Vagina (tissue), 2 donors: ENCODE data around the gene NT5DC1. TPM values are rescaled to one million over a fixed set of nuclear protein-coding genes. Genes with fewer than 3 reads are reported as not detected.

Source experiments
- DNase-seq, 2 donors: peaks; one replicate each; pipeline ENCODE4 v3.0.0-alpha.2; 2017; ENCODE audit errors: extremely low spot score in 2 of 2
- H3K27ac ChIP-seq: fragments of 200-600 bp; sonication (generic); one replicate; pipeline ENCODE4 v1.5.1; 2019
- H3K27me3 ChIP-seq: fragments of 200-600 bp; sonication (generic); one replicate; pipeline ENCODE4 v1.5.1; 2019
- H3K36me3 ChIP-seq, 2 donors: fragments of 200-600 bp; sonication (generic); one replicate each; pipeline ENCODE4 v1.5.1; 2017 to 2019
- H3K4me1 ChIP-seq: fragments of 200-600 bp; sonication (generic); one replicate; pipeline ENCODE4 v1.5.1; 2019
- H3K4me3 ChIP-seq, 2 donors: fragments of 200-600 bp; sonication (generic); 1 replicate in 1 of 2; 2 replicates in 1 of 2; pipeline ENCODE4 v1.5.1; 2016 to 2019
- H3K9me3 ChIP-seq: fragments of 200-600 bp; sonication (generic); one replicate; pipeline ENCODE4 v1.5.1; 2019
- CTCF ChIP-seq, 3 experiments: fragments of 450-650 bp in 2 of 3; fragments of 200-600 bp in 1 of 3; sonication (generic) in 1 of 3; IDR thresholded peaks; one replicate each; pipeline ENCODE4 v1.5.1; 2017 to 2019; ENCODE audit warnings: antibody characterized with exemption in 3 of 3, mild to moderate bottlenecking in 2 of 3, moderate library complexity in 2 of 3
- POLR2A ChIP-seq, 2 donors: fragments of 450-650 bp; IDR thresholded peaks; one replicate each; pipeline ENCODE4 v1.6.1; 2017; ENCODE audit warnings: antibody characterized with exemption in 2 of 2, mild to moderate bottlenecking in 2 of 2, moderate library complexity in 2 of 2
- POLR2AphosphoS5 ChIP-seq, 2 donors: sonication (generic); formaldehyde crosslinking; IDR thresholded peaks; one replicate each; pipeline ENCODE4 v1.9.0; 2017; ENCODE audit warnings: antibody characterized with exemption in 2 of 2, mild to moderate bottlenecking in 2 of 2, low read depth in 1 of 2; ENCODE audit not compliant: insufficient read depth in 1 of 2
- intact Hi-C: fragments of 100-400 bp; cut with DNase I; formaldehyde crosslinking; loops from one replicate; pipeline ENCODE4 v1.15.1; 2023
- total RNA-seq: library from RNA; depleted of rRNA; stranded (reverse); fragments of >200 nt; gene quantifications from one replicate; pipeline ENCODE4 v1.2.3, GENCODE V29; 2016

Gene NT5DC1
- total RNA-seq, 1 donor from 2014 or later = 6.1 TPM

DNA sequence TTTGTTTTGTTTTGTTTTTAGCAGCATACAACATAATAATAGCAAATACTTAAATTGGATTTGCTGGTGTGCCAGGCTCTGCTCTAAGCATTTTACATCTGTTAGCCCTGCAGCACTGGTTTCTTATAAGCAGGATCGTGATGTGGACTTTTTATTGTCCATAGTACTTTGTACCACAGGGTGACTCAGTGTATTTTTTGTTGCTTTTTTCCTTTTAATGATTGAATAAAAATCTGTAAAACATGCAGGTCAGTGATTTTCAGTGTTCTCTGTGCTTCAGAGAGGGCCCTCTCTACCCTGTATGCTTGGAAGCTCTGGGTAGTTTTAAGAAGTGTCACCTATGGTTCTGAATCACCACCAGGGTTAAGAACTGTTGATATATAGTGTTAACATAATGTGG is 4.0 kb downstream of the NT5DC1 start:
- Histone ChIP-seq H3K27ac (no peak overlapping the region), H3K4me3 (no peak overlapping the region), H3K4me1 (peaks cover 32% of the 10 kb centered on the region), H3K36me3 (peaks cover 0 to 15% of the 10 kb centered on the region in 2 donors), H3K27me3 (no peaks in the 10 kb centered on the region), H3K9me3 (no peaks in the 10 kb centered on the region)
- TF ChIP-seq POLR2AphosphoS5 (IDR thresholded peaks at IDR 0.05; ENCODE audit: insufficient read depth in 1 of 2, low read depth in 1 of 2) (no peak), POLR2A (IDR thresholded peaks at IDR 0.05) (no peak), CTCF (IDR thresholded peaks at IDR 0.05) (no peak)
- no peak for DNase-seq
- intact Hi-C loops = no loop called here

- H3K4me3 ChIP-seq = no peak overlapping the region
- DNase-seq = no peak
- H3K27me3 ChIP-seq = no peaks in the 10 kb centered on the region
- intact Hi-C loops = no loop called here
- peaks cover 0 to 21% of the 10 kb centered on the region in 2 donors for H3K36me3 ChIP-seq
- H3K4me1 ChIP-seq = peaks cover 32% of the 10 kb centered on the region
- TF ChIP-seq POLR2AphosphoS5 (IDR thresholded peaks at IDR 0.05; ENCODE audit: insufficient read depth in 1 of 2, low read depth in 1 of 2) = no peak
- no peak for TF ChIP-seq POLR2A (IDR thresholded peaks at IDR 0.05)
- no peak for TF ChIP-seq CTCF (IDR thresholded peaks at IDR 0.05)
- H3K27ac ChIP-seq = no peak overlapping the region
- no peaks in the 10 kb centered on the region for H3K9me3 ChIP-seq
Observed at GRCh38 chr6:116105247-116105646, 4.6 kb downstream of the NT5DC1 start.

DNA sequence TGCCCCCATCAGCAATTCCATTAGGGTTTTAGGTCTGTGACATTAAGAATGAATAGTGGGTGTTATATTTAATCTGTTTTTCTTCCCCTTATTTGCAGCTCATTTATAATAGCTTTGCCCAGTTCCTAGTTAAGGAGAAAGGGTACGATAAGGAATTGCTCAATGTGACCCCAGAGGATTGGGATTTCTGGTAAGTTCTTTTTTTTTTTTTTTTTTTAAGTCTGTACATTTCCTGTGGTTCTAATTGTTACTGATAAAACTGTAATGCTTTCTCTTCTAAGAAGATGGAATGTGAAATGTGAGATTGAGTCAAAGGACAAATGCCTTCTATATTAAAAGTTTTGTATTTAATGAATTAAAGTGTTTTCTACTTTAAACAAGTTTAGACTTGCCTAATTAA is 5.5 kb downstream of the NT5DC1 start:
- peaks cover 32% of the 10 kb centered on the region for H3K4me1 ChIP-seq

DNA sequence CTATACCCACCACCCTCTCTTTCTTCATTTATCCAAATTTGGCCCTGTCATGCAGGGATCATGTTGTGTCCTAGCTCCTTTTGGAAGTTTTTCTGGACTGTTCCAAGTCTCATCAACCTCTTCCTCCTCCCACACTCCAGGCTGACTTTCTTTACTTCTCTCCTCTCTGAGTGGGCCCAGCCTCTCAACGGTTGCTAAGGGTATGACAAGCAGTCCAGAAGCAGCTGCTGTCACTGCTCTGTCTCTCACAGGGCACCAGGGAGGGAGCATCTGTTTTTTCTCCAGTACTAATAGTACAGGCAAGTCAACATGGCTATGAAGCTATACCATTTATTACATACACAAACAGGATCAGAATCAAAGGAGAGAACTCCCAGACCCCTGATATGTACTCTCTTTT is 8.2 kb downstream of the NT5DC1 start:
- no peak for TF ChIP-seq POLR2AphosphoS5 (IDR thresholded peaks at IDR 0.05; ENCODE audit: insufficient read depth in 1 of 2, low read depth in 1 of 2)
- no peak for TF ChIP-seq CTCF (IDR thresholded peaks at IDR 0.05)
- no peak for TF ChIP-seq POLR2A (IDR thresholded peaks at IDR 0.05)
- Histone ChIP-seq H3K36me3 (peaks cover 0 to 55% of the 10 kb centered on the region in 2 donors), H3K4me3 (no peak overlapping the region), H3K4me1 (peaks cover 14% of the 10 kb centered on the region), H3K27me3 (no peaks in the 10 kb centered on the region), H3K27ac (no peak overlapping the region), H3K9me3 (no peaks in the 10 kb centered on the region)
- intact Hi-C loops = no loop called here
- no peak for DNase-seq

More for the DNA sequence above, 5.5 kb downstream of the NT5DC1 start:
- peaks cover 0 to 30% of the 10 kb centered on the region in 2 donors for H3K36me3 ChIP-seq
- H3K4me3 ChIP-seq = no peak overlapping the region
- intact Hi-C loops = no loop called here
- H3K9me3 ChIP-seq = no peaks in the 10 kb centered on the region
- TF ChIP-seq POLR2AphosphoS5 (IDR thresholded peaks at IDR 0.05; ENCODE audit: insufficient read depth in 1 of 2, low read depth in 1 of 2) (no peak), CTCF (IDR thresholded peaks at IDR 0.05) (no peak), POLR2A (IDR thresholded peaks at IDR 0.05) (no peak)
- H3K27me3 ChIP-seq = no peaks in the 10 kb centered on the region
- no peak for DNase-seq
- H3K27ac ChIP-seq = no peak overlapping the region

GRCh38 chr6:116111552-116112528 is 11.2 kb downstream of the NT5DC1 start:
- intact Hi-C loops = no loop called here
- TF ChIP-seq CTCF (IDR thresholded peaks at IDR 0.05) = no peak
- TF ChIP-seq POLR2A (IDR thresholded peaks at IDR 0.05) = no peak
- TF ChIP-seq POLR2AphosphoS5 (IDR thresholded peaks at IDR 0.05; ENCODE audit: insufficient read depth in 1 of 2, low read depth in 1 of 2) = no peak
- H3K36me3 ChIP-seq = peaks cover 0 to 72% of the 10 kb centered on the region in 2 donors

More at GRCh38 chr6:116111552-116112528, 11.2 kb downstream of the NT5DC1 start:
- Histone ChIP-seq H3K4me1 (no peaks in the 10 kb centered on the region), H3K9me3 (no peaks in the 10 kb centered on the region), H3K4me3 (no peak overlapping the region), H3K27me3 (no peaks in the 10 kb centered on the region), H3K27ac (no peak overlapping the region)
- no peak for DNase-seq
